Psoas muscle (tissue), 8 donors: ENCODE results near the gene GGA1. TPM values are rescaled to one million over a fixed set of nuclear protein-coding genes. Genes with fewer than 3 reads are reported as not detected.

Experiments used
- ATAC-seq, 4 donors: fragments of 200-7000 bp; cut with Tn5 transposase; one replicate each; pipeline ENCODE4 v1.9.1; 2020; ENCODE audit warnings: moderate library complexity in 3 of 4, mild to moderate bottlenecking in 2 of 4
- DNase-seq, 2 donors: peaks; one replicate each; pipeline ENCODE4 v3.0.0-alpha.2; 2020
- H3K27ac ChIP-seq: fragments of 200-600 bp; one replicate; pipeline ENCODE4 v1.8.0; 2022
- H3K27me3 ChIP-seq, 3 donors: fragments of 200-600 bp in 1 of 3; one replicate each; pipeline versions ENCODE4 v1.6.1 to v1.8.0; 2013 to 2022; ENCODE audit warnings: low read length in 2 of 3, mild to moderate bottlenecking in 2 of 3, moderate library complexity in 1 of 3; ENCODE audit not compliant: insufficient read depth in 3 of 3
- H3K36me3 ChIP-seq, 2 donors: fragments of 200-600 bp in 1 of 2; one replicate each; pipeline versions ENCODE4 v1.6.1 to v1.8.0; 2013 to 2022; ENCODE audit warnings: low read depth in 1 of 2, mild to moderate bottlenecking in 1 of 2, moderate library complexity in 1 of 2; ENCODE audit not compliant: insufficient read depth in 1 of 2
- H3K4me1 ChIP-seq: fragments of 200-600 bp; one replicate; pipeline ENCODE4 v1.8.0; 2022
- H3K4me3 ChIP-seq: fragments of 200-600 bp; one replicate; pipeline ENCODE4 v1.8.0; 2022; ENCODE audit warnings: mild to moderate bottlenecking
- H3K9me3 ChIP-seq: fragments of 200-600 bp; one replicate; pipeline ENCODE4 v1.8.0; 2022
- WGBS, 3 donors: extraction: QIAGEN DNeasy Blood & Tissue Kit; methylation state at CpG; one replicate each; pipeline versions ENCODE4 v1.1.6 to v1.1.7; 2013; 5-methylcytosine and 5-hydroxymethylcytosine counted together
- intact Hi-C, 2 donors: fragments of 100-400 bp; cut with DNase I; formaldehyde crosslinking; loops; one replicate each; pipeline versions ENCODE4 v1.11.0 to v1.14.2; 2022
- polyA plus RNA-seq, 3 donors: library from polyadenylated mRNA; stranded (reverse); fragments of 200-250 nt; gene quantifications; one replicate each; pipeline ENCODE4 v1.2.3, GENCODE V29; 2013
- total RNA-seq, 4 donors: library from RNA; stranded (reverse); fragmentation: NEBNext Ultra II Directional in 2 of 4; extraction: Animal tissue kit (Norgen Biotek cat#: 25700) in 2 of 4; gene quantifications; one replicate each; pipeline versions ENCODE4 v1.2.1 to v1.2.4, GENCODE V29; 2021 to 2023
- TF ChIP-seq, protein P1 (sequence below): fragments of 200-600 bp; IDR thresholded peaks from one replicate; pipeline ENCODE4 v1.8.0; 2022; ENCODE audit warnings: antibody characterized with exemption
- donor health status: healthy with polysubstance abuse.
- donor health status: DM: no; HTN: no; CAD: no; lungs with moderate emphysema.
- donor health status: Bipolar disorder and iron deficiency.
- donor health status: healthy.
- donor health status: DM: yes; HTN: yes; CAD: no.
- donor health status: DM: no; HTN: no; CAD: no.
- donor health status: DM: no; HTN: no; CAD: no.
- donor health status: DM: yes; HTN: yes; CAD: no.

GGA1 gene
- total and polyA plus RNA-seq, 7 donors: 30.2 to 39.4 (median 33.9) TPM

DNA sequence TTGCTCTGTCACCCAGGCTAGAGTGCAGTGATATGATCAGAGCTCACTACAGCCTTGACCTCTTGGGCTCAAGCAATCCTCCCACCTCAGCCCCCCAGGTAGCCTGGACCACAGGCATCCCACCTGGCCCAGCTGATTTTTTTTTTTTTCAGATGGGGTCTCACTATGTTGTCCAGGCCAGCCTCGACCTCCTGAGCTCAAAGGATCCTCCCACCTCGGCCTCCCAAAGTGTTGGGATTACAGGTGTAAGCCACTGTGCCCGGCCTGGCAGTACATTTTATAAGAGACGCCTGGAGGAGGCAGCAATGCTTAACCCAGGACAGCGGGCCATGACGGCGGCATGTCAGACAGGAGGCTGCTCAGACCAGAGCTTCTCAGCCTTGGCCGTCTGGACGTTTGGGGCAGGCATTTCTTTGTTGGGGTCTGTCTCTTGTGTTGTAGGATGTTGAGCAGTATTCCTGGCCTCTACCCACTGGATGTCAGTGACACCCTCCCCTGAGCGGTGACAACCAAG is 33.1 kb upstream of the GGA1 start:
- intact Hi-C loops: no loop called here
- TF ChIP-seq, protein P1, sequence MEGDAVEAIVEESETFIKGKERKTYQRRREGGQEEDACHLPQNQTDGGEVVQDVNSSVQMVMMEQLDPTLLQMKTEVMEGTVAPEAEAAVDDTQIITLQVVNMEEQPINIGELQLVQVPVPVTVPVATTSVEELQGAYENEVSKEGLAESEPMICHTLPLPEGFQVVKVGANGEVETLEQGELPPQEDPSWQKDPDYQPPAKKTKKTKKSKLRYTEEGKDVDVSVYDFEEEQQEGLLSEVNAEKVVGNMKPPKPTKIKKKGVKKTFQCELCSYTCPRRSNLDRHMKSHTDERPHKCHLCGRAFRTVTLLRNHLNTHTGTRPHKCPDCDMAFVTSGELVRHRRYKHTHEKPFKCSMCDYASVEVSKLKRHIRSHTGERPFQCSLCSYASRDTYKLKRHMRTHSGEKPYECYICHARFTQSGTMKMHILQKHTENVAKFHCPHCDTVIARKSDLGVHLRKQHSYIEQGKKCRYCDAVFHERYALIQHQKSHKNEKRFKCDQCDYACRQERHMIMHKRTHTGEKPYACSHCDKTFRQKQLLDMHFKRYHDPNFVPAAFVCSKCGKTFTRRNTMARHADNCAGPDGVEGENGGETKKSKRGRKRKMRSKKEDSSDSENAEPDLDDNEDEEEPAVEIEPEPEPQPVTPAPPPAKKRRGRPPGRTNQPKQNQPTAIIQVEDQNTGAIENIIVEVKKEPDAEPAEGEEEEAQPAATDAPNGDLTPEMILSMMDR: no peak
- 88 to 91% (median 89%) methylated on average over 10 of the region's 10 CpGs for WGBS, 3 donors

DNA sequence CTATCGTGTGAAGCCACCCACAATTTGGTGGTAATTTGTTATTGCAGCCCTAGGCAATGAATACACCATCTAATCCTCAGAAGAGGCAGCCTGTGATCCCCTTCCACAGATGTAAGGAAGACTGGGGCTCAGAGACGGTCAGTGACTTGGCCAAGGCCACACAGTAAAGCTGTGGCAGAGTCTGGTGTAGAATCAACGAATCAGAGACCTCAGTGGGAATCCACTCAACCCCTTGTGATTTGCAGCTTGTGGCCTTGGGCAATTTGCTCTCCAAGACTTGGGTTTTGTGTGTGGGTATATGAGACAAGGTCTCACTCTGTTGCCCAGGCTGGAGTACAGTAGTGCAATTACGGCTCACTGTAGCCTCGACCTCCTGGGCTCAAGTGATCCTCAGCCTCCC is 30.6 kb upstream of the GGA1 start:
- ATAC-seq (no peak), DNase-seq (no peak)
- H3K27me3 ChIP-seq: no peaks in the 10 kb centered on the region
- no peaks in the 10 kb centered on the region for H3K36me3 ChIP-seq
- H3K9me3 ChIP-seq: no peaks in the 10 kb centered on the region
- no peak overlapping the region for H3K4me3 ChIP-seq
- H3K4me1 ChIP-seq: no peaks in the 10 kb centered on the region
- TF ChIP-seq, protein P1: no peak
- no peak overlapping the region for H3K27ac ChIP-seq
- intact Hi-C loops: no loop called here
- 87 to 91% (median 88%) methylated on average over 5 of the region's 5 CpGs for WGBS, 3 donors

More for the DNA sequence above, 33.1 kb upstream of the GGA1 start:
- DNase-seq (no peak), ATAC-seq (no peak)
- no peak overlapping the region for H3K27ac ChIP-seq
- no peaks in the 10 kb centered on the region for H3K4me1 ChIP-seq
- H3K36me3 ChIP-seq: no peaks in the 10 kb centered on the region
- H3K9me3 ChIP-seq: no peaks in the 10 kb centered on the region
- H3K4me3 ChIP-seq: no peak overlapping the region
- H3K27me3 ChIP-seq: no peaks in the 10 kb centered on the region

DNA sequence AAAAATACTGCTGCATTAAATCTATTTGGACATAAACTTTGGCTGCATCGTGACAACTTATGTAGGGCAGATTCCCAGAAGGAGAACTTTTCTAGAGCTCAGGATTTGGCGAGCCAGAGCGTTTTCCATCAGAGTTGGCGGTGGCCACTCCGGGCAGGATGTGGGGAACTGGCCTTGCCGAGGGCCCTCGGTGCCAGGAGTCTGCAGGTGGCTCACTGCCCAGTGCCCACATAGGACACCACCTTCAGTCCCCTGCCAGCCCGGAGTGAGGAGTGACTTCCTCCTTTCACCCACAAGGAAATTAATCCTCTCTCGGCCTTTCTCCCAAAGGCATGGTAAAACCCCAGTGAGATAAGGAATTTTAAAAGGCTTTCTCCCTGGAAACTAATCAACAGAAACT is 27.1 kb upstream of the GGA1 start:
- intact Hi-C loops: no loop called here
- Histone ChIP-seq H3K27me3 (no peaks in the 10 kb centered on the region), H3K9me3 (no peaks in the 10 kb centered on the region), H3K4me3 (no peak overlapping the region), H3K36me3 (no peaks in the 10 kb centered on the region), H3K4me1 (no peaks in the 10 kb centered on the region), H3K27ac (peak overlapping the region; percentile 26)
- DNase-seq (peak; percentile 62 to 82), ATAC-seq (peak; percentile 90 to 99 (median 94))
- TF ChIP-seq, protein P1: no peak
- WGBS, 3 donors: 4 to 6% (median 4%) methylated on average over 9 of the region's 9 CpGs

DNA sequence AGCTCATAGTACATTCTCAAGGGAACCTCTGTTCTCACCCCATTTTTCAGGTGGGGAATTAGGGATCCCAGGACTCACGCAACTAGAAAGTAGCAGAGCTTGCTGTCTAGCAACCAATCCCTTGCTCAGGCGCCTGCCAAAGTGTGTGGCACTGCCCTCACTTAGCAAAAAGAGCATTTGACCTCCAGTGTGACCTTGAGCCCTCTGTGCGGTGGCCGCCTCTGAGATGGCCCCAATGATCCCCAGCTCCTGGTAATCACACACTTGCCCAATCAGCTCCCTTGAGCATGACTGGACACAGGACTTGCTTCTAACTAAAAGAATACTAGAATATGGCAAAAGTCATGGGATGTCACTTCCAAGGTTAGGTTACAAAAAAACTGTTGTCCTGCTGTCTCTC is 26.1 kb upstream of the GGA1 start:
- Histone ChIP-seq H3K36me3 (no peaks in the 10 kb centered on the region), H3K27ac (no peak overlapping the region), H3K4me1 (no peaks in the 10 kb centered on the region), H3K27me3 (no peaks in the 10 kb centered on the region), H3K9me3 (no peaks in the 10 kb centered on the region), H3K4me3 (no peak overlapping the region)
- intact Hi-C loops: no loop called here
- no peak for DNase-seq
- ATAC-seq: no peak
- WGBS, 3 donors: 60 to 81% (median 78%) methylated on average over 4 of the region's 4 CpGs
- TF ChIP-seq, protein P1: no peak

DNA sequence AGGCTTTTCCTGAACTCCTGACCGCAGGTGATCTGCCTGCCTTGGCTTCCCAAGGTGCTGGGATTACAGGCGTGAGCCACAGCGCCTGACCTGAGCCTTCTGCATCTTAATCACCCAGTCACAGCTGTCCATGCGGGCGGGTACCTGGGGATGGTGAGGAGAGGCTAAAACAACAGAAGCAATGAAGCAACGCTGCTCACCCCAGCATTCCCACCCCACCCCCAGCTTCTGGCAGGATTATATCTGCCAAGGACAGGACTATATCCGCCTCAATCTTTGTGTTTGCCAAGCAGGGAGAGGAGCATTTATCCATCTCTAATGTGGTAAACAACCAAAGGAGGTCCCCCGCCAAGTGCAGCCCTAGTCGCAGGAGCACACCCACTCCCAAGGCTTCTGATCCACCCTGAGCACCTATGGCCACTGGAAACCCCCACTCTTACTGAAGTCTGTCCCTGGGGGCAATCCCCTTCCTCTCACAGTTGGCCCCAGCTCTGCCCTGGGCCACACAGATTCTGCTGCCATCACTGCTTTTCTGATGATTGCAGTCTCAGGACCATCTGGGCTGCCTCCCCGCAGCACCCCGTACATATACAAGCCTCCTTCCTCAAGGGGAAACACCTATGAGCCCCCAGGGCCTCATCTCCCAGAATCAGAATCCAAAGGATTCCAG is 20.0 kb upstream of the GGA1 start:
- WGBS, 3 donors: 48 to 62% (median 57%) methylated on average over 11 of the region's 11 CpGs
- DNase-seq (no peak), ATAC-seq (no peak)
- H3K4me1 ChIP-seq: peaks cover 3% of the 10 kb centered on the region
- TF ChIP-seq, protein P1: no peak
- H3K27me3 ChIP-seq: no peaks in the 10 kb centered on the region
- no peak overlapping the region for H3K27ac ChIP-seq
- intact Hi-C loops: no loop called here
- no peaks in the 10 kb centered on the region for H3K9me3 ChIP-seq
- H3K36me3 ChIP-seq: no peaks in the 10 kb centered on the region
- no peak overlapping the region for H3K4me3 ChIP-seq
